H1 (cell line): Measurements from ENCODE around the gene KCNAB2. TPM values are rescaled to one million over a fixed set of nuclear protein-coding genes. Genes with fewer than 3 reads are reported as not detected.

Source experiments
- CTCF ChIA-PET: fragments of 300-600 bp; sonication (Branson Sonifier 250); formaldehyde crosslinking; loops from one replicate; lab custom pipeline; 2021; ENCODE audit not compliant: partially characterized antibody; lab: Charles Lee
- POLR2A ChIA-PET: fragments of 300-600 bp; sonication (Branson Sonifier 250); formaldehyde crosslinking; loops from one replicate; lab custom pipeline; 2021; ENCODE audit warnings: inconsistent platforms; ENCODE audit not compliant: partially characterized antibody; lab: Charles Lee
- DNase-seq, 2 experiments: peaks; one replicate each; pipeline versions ENCODE4 v3.0.0 to v3.0.0-alpha.2; 2010 to 2022; ENCODE audit warnings: low spot score in 2 of 2, low read depth in 1 of 2, mixed read lengths in 1 of 2
- FAIRE-seq: peaks from 2 replicates; lab custom pipeline; 2011; peaks lifted over from hg19 to GRCh38; lab: Jason Lieb, UNC
- H2AFZ ChIP-seq: 2 replicates; pipeline ENCODE4 v1.8.1; 2012; ENCODE audit warnings: low read length, inconsistent platforms
- H2AK5ac ChIP-seq: 2 replicates; pipeline ENCODE4 v1.6.1; 2013; ENCODE audit warnings: low read depth, low read length
- H2BK120ac ChIP-seq: replicated peaks from 2 replicates; pipeline ENCODE3; 2013; ENCODE audit warnings: low read depth, low read length, inconsistent platforms
- H2BK12ac ChIP-seq: 2 replicates; pipeline ENCODE4 v1.6.1; 2013; ENCODE audit warnings: low read depth, low read length
- H2BK15ac ChIP-seq: 2 replicates; pipeline ENCODE4 v1.6.1; 2013; ENCODE audit warnings: low read length
- H2BK20ac ChIP-seq: 2 replicates; pipeline ENCODE4 v1.6.1; 2013; ENCODE audit warnings: low read length
- H2BK5ac ChIP-seq: 2 replicates; pipeline ENCODE4 v1.6.1; 2013; ENCODE audit warnings: low read depth, low read length
- H3K14ac ChIP-seq: 2 replicates; pipeline ENCODE4 v1.6.1; 2013; ENCODE audit warnings: inconsistent platforms; ENCODE audit not compliant: insufficient read length
- H3K18ac ChIP-seq: 2 replicates; pipeline ENCODE4 v1.6.1; 2013; ENCODE audit warnings: low read length; ENCODE audit errors: extremely low read depth
- H3K23ac ChIP-seq: 2 replicates; pipeline ENCODE4 v1.6.1; 2013; ENCODE audit warnings: inconsistent platforms; ENCODE audit not compliant: insufficient read length
- H3K23me2 ChIP-seq: 2 replicates; pipeline ENCODE4 v1.6.1; 2013; ENCODE audit warnings: low read depth, low read length
- H3K27ac ChIP-seq: 2 replicates; pipeline ENCODE4 v1.6.1; 2011; ENCODE audit warnings: low read depth, low read length, inconsistent platforms
- H3K27me3 ChIP-seq, 4 experiments: replicated peaks in 1 of 4; 1 replicate in 1 of 4; 2 replicates in 3 of 4; pipeline versions ENCODE4 v1.6.1 to v1.8.1; 2011 to 2013; ENCODE audit warnings: low read length in 3 of 4, mild to moderate bottlenecking in 3 of 4, inconsistent platforms in 2 of 4, mixed read lengths in 2 of 4, moderate library complexity in 1 of 4; ENCODE audit not compliant: control insufficient read depth in 3 of 4, insufficient read depth in 3 of 4; ENCODE audit errors: extremely low read depth in 1 of 4
- H3K36me3 ChIP-seq, 4 experiments: 2 replicates each; pipeline versions ENCODE4 v1.6.1 to v1.8.1; 2011 to 2013; ENCODE audit warnings: mild to moderate bottlenecking in 4 of 4, low read length in 3 of 4, moderate library complexity in 2 of 4, control low read depth in 1 of 4, inconsistent platforms in 1 of 4; ENCODE audit not compliant: insufficient read depth in 4 of 4, control insufficient read depth in 2 of 4
- H3K4ac ChIP-seq: replicated peaks from 2 replicates; pipeline ENCODE3; 2013; ENCODE audit warnings: low read length, low read depth, mixed read lengths, inconsistent platforms; ENCODE audit not compliant: insufficient read length
- H3K4me1 ChIP-seq, 4 experiments: replicated peaks in 1 of 4; 1 replicate in 1 of 4; 2 replicates in 3 of 4; pipeline versions ENCODE4 v1.6.1 to v1.8.1; 2011 to 2013; ENCODE audit warnings: low read length in 3 of 4, inconsistent platforms in 2 of 4, mixed read lengths in 1 of 4; ENCODE audit not compliant: insufficient read depth in 4 of 4, control insufficient read depth in 3 of 4
- H3K4me2 ChIP-seq, 2 experiments: 2 replicates each; pipeline versions ENCODE4 v1.6.1 to v1.8.1; 2011 to 2013; ENCODE audit warnings: low read depth in 2 of 2, low read length in 2 of 2, control low read depth in 1 of 2, inconsistent platforms in 1 of 2, mild to moderate bottlenecking in 1 of 2; ENCODE audit not compliant: insufficient read depth in 1 of 2
- H3K4me3 ChIP-seq, 4 experiments: fragments of 200-600, 300-600 bp in 1 of 4; sonication (generic), shearing (Covaris generic), sonication (Bioruptor Twin) in 1 of 4; 2 replicates each; pipeline versions ENCODE4 v1.5.1 to v1.8.1; 2011 to 2016; ENCODE audit warnings: low read length in 4 of 4, low read depth in 3 of 4, control low read depth in 2 of 4, inconsistent platforms in 2 of 4, mild to moderate bottlenecking in 2 of 4, mixed read lengths in 1 of 4, moderate library complexity in 1 of 4; ENCODE audit not compliant: insufficient read depth in 2 of 4; ENCODE audit errors: extremely low read depth in 1 of 4
- H3K56ac ChIP-seq: replicated peaks from 2 replicates; pipeline ENCODE3; 2013; ENCODE audit warnings: low read depth, mild to moderate bottlenecking, mixed read lengths, low read length, inconsistent platforms; ENCODE audit not compliant: insufficient read length
- H3K79me1 ChIP-seq: 2 replicates; pipeline ENCODE4 v1.6.1; 2013; ENCODE audit warnings: low read depth, low read length, control low read depth
- H3K79me2 ChIP-seq, 2 experiments: 2 replicates each; pipeline versions ENCODE4 v1.6.1 to v1.8.1; 2012 to 2013; ENCODE audit warnings: low read length in 2 of 2, mild to moderate bottlenecking in 2 of 2, inconsistent platforms in 1 of 2; ENCODE audit not compliant: insufficient read depth in 2 of 2, control insufficient read depth in 1 of 2
- H3K9ac ChIP-seq, 4 experiments: replicated peaks in 1 of 4; 1 replicate in 1 of 4; 2 replicates in 3 of 4; pipeline versions ENCODE4 v1.6.1 to v1.8.1; 2011 to 2013; ENCODE audit warnings: low read depth in 3 of 4, low read length in 3 of 4, control low read depth in 2 of 4, mild to moderate bottlenecking in 2 of 4, moderate library complexity in 2 of 4, inconsistent platforms in 1 of 4; ENCODE audit errors: extremely low read depth in 1 of 4
- H3K9me3 ChIP-seq, 2 experiments: 2 replicates each; pipeline versions ENCODE4 v1.6.1 to v1.8.1; 2012 to 2013; ENCODE audit warnings: mild to moderate bottlenecking in 2 of 2, moderate library complexity in 2 of 2, control low read depth in 1 of 2, inconsistent platforms in 1 of 2, low read depth in 1 of 2, low read length in 1 of 2, mixed read lengths in 1 of 2; ENCODE audit not compliant: insufficient read depth in 2 of 2
- H4K20me1 ChIP-seq, 2 experiments: replicated peaks in 1 of 2; 2 replicates each; pipeline versions ENCODE3 to v1.8.1; 2011 to 2013; ENCODE audit warnings: inconsistent platforms in 2 of 2, low read length in 2 of 2, mild to moderate bottlenecking in 1 of 2; ENCODE audit not compliant: insufficient read depth in 2 of 2, control insufficient read depth in 1 of 2
- H4K5ac ChIP-seq: 2 replicates; pipeline ENCODE4 v1.6.1; 2013; ENCODE audit warnings: low read length, low read depth, mixed read lengths, inconsistent platforms; ENCODE audit not compliant: insufficient read length
- H4K8ac ChIP-seq: 2 replicates; pipeline ENCODE4 v1.8.0; 2013; ENCODE audit warnings: mild to moderate bottlenecking, moderate library complexity, low read length, inconsistent platforms; ENCODE audit not compliant: insufficient read depth; ENCODE audit errors: extremely low read depth
- H4K91ac ChIP-seq: replicated peaks from 2 replicates; pipeline ENCODE3; 2013; ENCODE audit warnings: low read length, mixed read lengths, inconsistent platforms; ENCODE audit not compliant: insufficient read length
- BACH1 ChIP-seq: IDR thresholded peaks from 2 replicates; pipeline ENCODE4 v1.6.1; 2012; ENCODE audit warnings: low read length, improper control_type of control experiment
- CEBPB ChIP-seq: IDR thresholded peaks from 2 replicates; pipeline ENCODE4 v1.6.1; 2012; ENCODE audit warnings: low read depth, low read length
- CHD1 ChIP-seq: IDR thresholded peaks from 2 replicates; pipeline ENCODE4 v1.6.1; 2012; ENCODE audit warnings: low read depth, low read length, improper control_type of control experiment
- FOSL1 ChIP-seq: IDR thresholded peaks from 2 replicates; pipeline ENCODE4 v1.6.1; 2011; ENCODE audit warnings: mild to moderate bottlenecking, low read depth, low read length, moderate library complexity; ENCODE audit not compliant: insufficient read depth
- GABPA ChIP-seq: IDR thresholded peaks from 2 replicates; pipeline ENCODE4 v1.6.1; 2011; ENCODE audit warnings: mild to moderate bottlenecking, low read length, moderate library complexity, borderline replicate concordance; ENCODE audit not compliant: insufficient read depth
- HDAC6 ChIP-seq: IDR thresholded peaks from one replicate; pipeline ENCODE4 v1.7.1; 2012; ENCODE audit warnings: low read depth, mild to moderate bottlenecking, inconsistent platforms, low read length, moderate library complexity
- KDM4A ChIP-seq: IDR thresholded peaks from one replicate; pipeline ENCODE4 v1.7.1; 2012; ENCODE audit warnings: low read depth, mild to moderate bottlenecking, moderate library complexity, low read length, inconsistent platforms; ENCODE audit not compliant: severe bottlenecking
- KDM5A ChIP-seq: fragments of 200-600 bp; IDR thresholded peaks from 2 replicates; pipeline ENCODE4 v1.7.1; 2012; ENCODE audit warnings: mild to moderate bottlenecking, low read length, inconsistent platforms, mixed read lengths
- POLR2A ChIP-seq, 2 experiments: IDR thresholded peaks; 1 replicate in 1 of 2; 2 replicates in 1 of 2; pipeline ENCODE4 v1.6.1; 2011; ENCODE audit warnings: low read depth in 2 of 2, low read length in 2 of 2, mild to moderate bottlenecking in 2 of 2; ENCODE audit errors: control extremely low read depth in 1 of 2
- SP4 ChIP-seq: IDR thresholded peaks from 2 replicates; pipeline ENCODE4 v1.6.1; 2012; ENCODE audit warnings: low read length, inconsistent platforms
- SRF ChIP-seq: IDR thresholded peaks from 2 replicates; pipeline ENCODE4 v1.6.1; 2011; ENCODE audit warnings: mild to moderate bottlenecking, low read depth, low read length, moderate library complexity
- TCF12 ChIP-seq: IDR thresholded peaks from 2 replicates; pipeline ENCODE4 v1.6.1; 2011; ENCODE audit warnings: low read depth, mild to moderate bottlenecking, low read length
- USF2 ChIP-seq: IDR thresholded peaks from 2 replicates; pipeline ENCODE4 v1.6.1; 2011; ENCODE audit warnings: low read length, improper control_type of control experiment
- WGBS, 2 experiments: shearing (Covaris generic) in 1 of 2; methylation state at CpG; one replicate each; pipeline versions ENCODE4 v1.1.6 to v1.1.7; 2013 to 2015; ENCODE audit warnings: low lambda C conversion rate in 2 of 2, mixed read lengths in 2 of 2, inconsistent platforms in 1 of 2, low coverage in 1 of 2, missing lambda C conversion rate in 1 of 2; ENCODE audit not compliant: insufficient replicate concordance in 2 of 2, insufficient coverage in 1 of 2, insufficient read length in 1 of 2; ENCODE audit errors: extremely low coverage in 1 of 2, missing lambda C conversion rate in 1 of 2; 5-methylcytosine and 5-hydroxymethylcytosine counted together
- polyA plus RNA-seq, 7 experiments: library from polyadenylated mRNA; depleted of rRNA in 3 of 7; stranded (reverse) in 5 of 7; unstranded in 2 of 7; fragments of >200 nt in 5 of 7; fragments of 200-250 nt in 2 of 7; gene quantifications; 1 replicate in 5 of 7; 2 replicates in 1 of 7; 4 replicates in 1 of 7; pipeline versions ENCODE4 v1.2.1 to v1.2.3, GENCODE V29; 2011 to 2013; ENCODE audit warnings: missing spikeins in 2 of 7, mixed read lengths in 2 of 7
- total RNA-seq: library from RNA; stranded (reverse); fragmentation: NEBNext Ultra II Directional; extraction: Animal tissue kit (Norgen Biotek cat#: 25700); gene quantifications from 2 replicates; pipeline ENCODE4 v1.2.1, GENCODE V29; 2021

The KCNAB2 gene
- total and polyA plus RNA-seq, 2 of the 8 experiments (the other 6 are each of a cell fraction or from before 2014, with no cell fraction given) = 4.5 to 7.0 TPM

GRCh38 chr1:5997316-5997715 is 48.4 kb upstream of the KCNAB2 start:
- POLR2A ChIA-PET = no interaction called here
- Histone ChIP-seq H4K20me1 (peaks cover 5 to 6% of the 10 kb centered on the region in 2 experiments), H2BK15ac (no peak overlapping the region), H3K9ac (no peak overlapping the region), H2BK12ac (no peak overlapping the region), H3K4me2 (no peak overlapping the region), H2AK5ac (no peak overlapping the region), H3K79me1 (no peaks in the 10 kb centered on the region; the same call in 1 of the 2 replicates), H2BK20ac (no peak overlapping the region), H3K4me1 (peaks cover 0 to 12% (median 6%) of the 10 kb centered on the region in 4 experiments; a peak in 5 of 7 replicates), H3K27ac (no peak overlapping the region), H3K9me3 (no peaks in the 10 kb centered on the region), H3K14ac (no peak overlapping the region), H4K91ac (no peak overlapping the region), H2BK120ac (no peak overlapping the region), H3K56ac (no peak overlapping the region), H3K23ac (no peak overlapping the region), H3K18ac (no peak overlapping the region), H3K27me3 (peaks cover 0 to 26% (median 15%) of the 10 kb centered on the region in 4 experiments; a peak in 5 of 7 replicates), H2BK5ac (no peak overlapping the region), H2AFZ (no peak overlapping the region), H3K79me2 (no peaks in the 10 kb centered on the region), H4K8ac (no peak overlapping the region), H3K23me2 (peaks cover 11% of the 10 kb centered on the region; the same call in 1 of the 2 replicates), H4K5ac (no peak overlapping the region), H3K36me3 (no peaks in the 10 kb centered on the region), H3K4me3 (no peak overlapping the region), H3K4ac (no peak overlapping the region)
- 88% methylated on average over 5 of the region's 5 CpGs; no CpG with 5 or more reads in 1 of the 2 experiments for WGBS, 2 experiments
- DNase-seq (no peak), FAIRE-seq (no peak)
- CTCF ChIA-PET = interaction anchor here (1.1 to 1.3 kb wide), 2 partner anchors 20 to 37 kb away, joined by 3 to 6 read pairs; no protein-coding TSS in a partner anchor
- TF ChIP-seq HDAC6 = no peak
- no peak for TF ChIP-seq SRF
- no peak for TF ChIP-seq USF2
- TF ChIP-seq FOSL1 = no peak
- TF ChIP-seq KDM4A = no peak
- no peak for TF ChIP-seq POLR2A (IDR thresholded peaks at IDR 0.05; ENCODE audit: control extremely low read depth in 1 of 2, low read depth in 2 of 2, low read length in 2 of 2)
- TF ChIP-seq GABPA = no peak
- TF ChIP-seq CEBPB = no peak
- TF ChIP-seq SP4 = no peak
- no peak for TF ChIP-seq CHD1
- TF ChIP-seq KDM5A = no peak
- no peak for TF ChIP-seq TCF12
- TF ChIP-seq BACH1 = no peak
